ENCODE measurements around the gene ASH1L.
"Not testable (repeated sequence)": the region's sequence is repeated elsewhere in the genome, so short reads cannot be mapped to it uniquely, and the experiment has no call there.

The ASH1L gene

DNA sequence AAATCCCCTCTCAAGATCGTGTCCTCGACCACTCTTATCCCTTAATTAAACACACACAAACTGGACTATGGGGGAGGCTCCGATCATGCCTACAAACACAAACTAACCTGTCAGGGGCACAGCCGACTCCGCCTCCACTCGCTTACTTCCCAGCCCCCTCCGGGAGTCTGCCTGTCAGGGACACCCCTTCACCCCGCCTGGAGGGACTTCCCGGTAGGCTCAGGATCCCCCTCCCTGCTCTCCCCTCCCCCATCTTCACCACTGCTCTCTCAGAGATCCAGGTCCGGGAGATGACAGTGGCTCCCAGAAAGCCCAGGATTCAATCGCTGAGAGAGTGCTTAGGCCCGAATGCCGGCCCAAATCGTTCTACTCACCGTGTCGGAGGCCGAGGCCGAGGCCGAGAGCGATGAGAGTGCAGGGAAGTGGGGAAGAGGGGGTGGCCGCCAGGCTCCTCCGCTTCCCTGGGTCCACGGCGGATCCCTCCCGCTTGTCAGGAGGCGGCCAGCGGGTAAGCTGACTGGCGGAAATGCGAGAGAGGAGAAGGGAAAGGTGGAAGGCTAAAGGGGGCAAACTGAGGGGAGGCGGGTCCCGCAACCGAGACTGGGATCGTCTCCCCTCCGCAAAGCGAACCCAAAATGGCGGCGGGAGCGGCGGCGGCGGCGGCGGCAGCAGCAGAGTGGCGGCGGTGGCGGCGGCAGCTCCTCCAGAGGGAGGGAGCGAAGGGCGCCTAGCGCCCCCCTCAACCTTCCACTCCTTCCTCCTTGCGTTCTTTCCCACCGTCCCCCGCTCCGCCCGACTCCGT lies 623 bp downstream of the ASH1L start:
- DNase-seq, result peak; percentile 61

DNA sequence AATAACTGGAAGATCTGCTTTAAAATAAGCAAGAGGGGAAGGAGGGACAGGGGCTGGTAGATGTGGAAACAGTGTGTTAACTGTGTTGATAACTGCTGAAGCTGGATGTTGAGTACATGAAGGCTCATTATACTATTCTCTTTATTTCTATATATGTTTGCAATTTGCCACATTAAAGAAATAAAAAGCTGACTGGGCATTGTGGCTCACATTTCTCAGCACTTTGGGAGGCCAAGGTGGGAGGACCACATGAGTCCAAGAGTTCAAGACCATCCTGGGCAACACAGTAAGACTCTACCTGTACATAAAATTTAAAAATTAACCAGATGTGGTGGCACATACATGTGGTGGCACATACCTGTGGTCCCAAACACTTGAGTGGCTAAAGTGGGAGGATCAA lies 6.7 kb downstream of the ASH1L start:
- DNase-seq, result no peak

DNA sequence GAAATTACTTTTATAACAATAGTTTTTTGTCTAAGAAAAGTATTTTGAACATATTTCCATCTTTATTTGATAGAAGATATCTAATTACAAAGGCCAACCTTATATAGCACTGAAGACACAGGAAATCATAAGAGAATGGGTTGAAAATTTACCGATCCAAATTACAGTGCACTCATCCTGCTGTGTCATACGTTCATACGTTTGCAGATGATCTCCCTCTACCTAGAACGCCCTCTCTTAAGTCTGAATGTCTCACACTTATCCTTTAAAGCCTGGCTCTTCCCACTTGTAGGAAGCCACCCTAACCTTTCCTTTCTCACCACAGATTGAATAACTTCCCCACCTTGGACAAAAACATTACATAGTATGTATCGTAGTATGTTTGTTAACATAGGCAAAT lies 9.3 kb downstream of the ASH1L start:
- DNase-seq, result peak; percentile 11

DNA sequence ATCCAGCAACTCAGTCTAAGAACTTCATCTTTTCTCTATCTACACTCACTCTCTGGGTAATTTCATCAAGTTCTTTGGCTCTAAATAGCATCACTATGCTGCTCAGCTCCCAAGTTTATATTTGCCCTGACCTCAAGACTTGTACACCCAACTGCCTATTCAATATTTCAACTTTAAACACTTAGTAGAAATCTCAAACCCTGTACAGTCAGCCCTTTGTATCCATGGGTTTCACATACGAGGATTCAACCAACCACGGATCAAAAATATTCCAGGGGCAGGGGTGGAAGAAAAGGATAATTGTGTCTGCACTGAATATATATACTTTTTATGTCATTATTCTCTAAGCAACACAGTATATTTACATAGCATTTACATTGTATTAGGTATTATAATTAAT lies 13.9 kb downstream of the ASH1L start:
- DNase-seq, result no peak

DNA sequence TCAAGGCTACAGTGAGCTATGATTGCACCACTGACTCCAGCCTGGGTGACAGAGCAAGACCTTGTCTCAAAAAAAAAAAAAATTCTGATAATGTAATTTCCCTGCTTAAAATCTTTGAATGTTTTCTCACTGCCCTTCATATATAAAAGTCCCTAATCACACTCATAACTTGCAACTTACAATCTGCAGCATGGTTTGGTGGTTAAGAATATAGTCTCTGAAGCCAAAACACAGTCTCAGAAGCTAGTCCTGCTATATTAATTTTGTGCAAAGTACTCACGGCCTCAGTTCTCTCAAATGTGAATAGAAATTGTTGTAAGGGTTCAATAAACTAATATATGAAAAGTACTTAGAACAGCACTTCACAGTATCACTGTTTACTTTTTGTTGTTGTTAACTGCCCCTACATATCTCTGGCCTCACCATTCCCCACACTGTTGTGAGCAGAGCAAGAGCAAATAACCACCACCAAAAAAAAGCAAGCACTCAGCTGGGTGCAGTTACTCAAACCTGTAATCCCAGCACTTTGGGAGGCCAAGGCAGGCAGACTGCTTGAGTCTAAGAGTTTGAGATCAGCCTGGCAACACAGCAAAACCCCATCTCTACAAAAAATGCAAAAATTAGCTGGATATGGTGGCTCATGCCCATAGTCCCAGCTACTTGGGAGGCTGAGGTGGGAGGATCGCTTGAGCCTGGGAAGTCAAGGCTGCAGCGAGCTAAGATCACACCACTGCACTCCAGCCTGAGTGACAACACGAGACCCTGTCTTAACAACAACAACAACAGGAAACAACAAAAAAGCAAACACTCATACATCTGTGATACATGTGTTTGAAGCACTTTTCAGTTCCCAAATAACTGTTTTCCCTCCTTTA lies 22.4 kb downstream of the ASH1L start:
- DNase-seq, result no peak

DNA sequence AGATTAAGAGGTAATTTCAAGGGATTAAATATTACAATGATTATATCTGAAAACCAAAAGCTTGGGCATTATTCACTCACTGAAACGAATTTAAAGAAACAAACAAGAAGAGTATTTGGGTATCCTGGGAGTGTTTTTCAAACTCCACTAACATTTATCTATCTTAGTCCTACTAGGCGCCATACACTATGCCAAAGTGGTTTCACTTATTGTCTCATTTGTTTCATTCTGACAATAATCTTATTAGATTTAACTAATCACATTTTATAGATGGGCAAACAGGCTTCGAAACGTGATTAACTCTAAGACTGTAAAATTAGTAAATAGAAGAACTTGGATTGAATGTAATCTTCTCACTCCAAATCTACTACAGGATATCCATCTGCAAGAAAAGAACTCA lies 25.4 kb downstream of the ASH1L start:
- no peak for DNase-seq

DNA sequence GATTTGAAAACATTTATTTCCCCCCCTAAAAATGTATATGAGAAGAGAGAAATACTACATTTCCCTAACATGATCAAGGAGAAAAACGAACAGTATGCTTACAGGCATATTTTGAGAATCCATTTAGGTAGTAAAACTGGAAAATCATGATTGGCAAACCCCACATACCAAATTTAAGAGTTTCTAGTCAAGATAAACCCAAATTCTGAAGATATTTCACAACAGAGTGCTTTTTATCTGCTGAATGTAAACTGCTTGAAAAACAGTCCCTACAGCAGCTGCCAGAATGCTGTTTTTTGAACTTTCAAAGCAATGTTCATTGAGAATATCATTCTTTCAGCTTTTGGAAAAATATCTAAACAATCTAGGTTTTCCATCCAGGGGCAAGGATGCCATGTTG lies 31.0 kb downstream of the ASH1L start:
- DNase-seq, result no peak

DNA sequence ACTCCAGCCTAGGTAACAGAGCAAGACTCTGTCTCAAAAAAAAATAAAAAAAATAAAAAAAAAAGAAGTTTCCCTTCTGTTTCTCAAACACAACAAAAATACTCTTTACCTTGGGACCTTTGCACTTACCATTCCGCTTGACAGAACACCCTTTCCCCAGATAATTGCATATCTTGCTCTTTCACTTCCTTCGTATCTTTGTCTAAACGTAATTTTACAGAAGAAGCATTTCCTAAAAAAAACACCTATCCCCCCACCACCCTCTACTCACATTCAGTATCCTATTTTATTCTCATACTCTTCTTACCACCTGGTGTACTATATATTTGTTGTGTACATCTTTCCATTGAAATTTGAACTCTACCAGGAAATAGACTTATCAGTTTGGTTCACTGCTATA lies 32.7 kb downstream of the ASH1L start:
- no peak for DNase-seq

DNA sequence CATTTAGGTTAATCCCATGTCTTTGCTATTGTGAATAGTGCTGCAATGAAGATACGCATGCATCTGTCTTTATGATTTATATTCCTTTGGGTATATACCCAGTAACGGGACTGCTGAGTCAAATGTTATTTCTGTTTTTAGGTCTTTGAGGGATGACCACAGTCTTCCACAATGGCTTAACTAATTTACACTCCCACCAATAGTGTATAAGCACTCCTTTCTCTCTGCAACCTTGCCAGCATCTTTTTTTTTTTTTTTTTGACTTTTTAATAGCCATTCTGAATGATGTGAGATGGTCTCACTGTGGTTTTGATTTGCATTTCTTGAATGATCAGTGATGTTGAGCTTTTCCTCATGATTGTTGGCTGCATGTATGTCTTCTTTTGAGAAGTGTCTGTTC lies 33.5 kb downstream of the ASH1L start:
- no peak for DNase-seq

DNA sequence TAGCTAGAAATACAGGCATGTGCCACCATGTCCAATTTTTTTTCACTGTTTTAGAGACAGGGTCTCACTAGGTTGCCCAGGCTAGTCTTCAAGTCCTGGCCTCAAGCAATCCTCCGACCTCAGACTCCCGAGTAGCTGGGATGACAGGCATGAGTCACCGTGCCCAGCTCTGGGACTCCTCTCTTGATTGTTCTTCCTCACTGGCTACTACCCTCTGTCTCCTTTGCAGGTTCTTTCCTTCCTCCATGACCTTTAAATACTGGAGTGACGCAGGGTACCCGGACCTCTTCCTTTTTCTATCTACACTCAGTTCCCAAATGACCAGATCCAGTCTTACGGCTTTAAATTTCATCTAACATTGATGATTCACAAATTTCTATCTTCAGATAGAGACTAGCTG lies 34.9 kb downstream of the ASH1L start:
- DNase-seq, result no peak

DNA sequence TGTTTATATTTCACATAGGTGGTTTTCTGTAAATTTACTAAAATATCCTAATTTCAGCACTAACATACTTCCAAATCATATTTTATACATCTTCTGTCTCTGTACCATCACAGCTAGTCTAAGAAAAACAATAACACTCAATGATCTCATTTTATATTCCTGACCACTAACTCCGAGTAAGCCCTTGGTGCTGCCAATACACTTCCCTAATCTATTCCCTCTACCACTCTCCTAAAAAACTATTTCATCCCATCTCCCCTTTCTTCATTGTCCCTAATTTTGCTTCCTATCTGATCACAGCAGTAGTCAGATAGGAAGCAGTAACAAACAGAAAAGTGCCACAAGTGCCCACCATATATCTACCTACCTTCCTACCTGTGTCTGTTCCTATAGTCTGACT lies 36.2 kb downstream of the ASH1L start:
- no peak for DNase-seq

DNA sequence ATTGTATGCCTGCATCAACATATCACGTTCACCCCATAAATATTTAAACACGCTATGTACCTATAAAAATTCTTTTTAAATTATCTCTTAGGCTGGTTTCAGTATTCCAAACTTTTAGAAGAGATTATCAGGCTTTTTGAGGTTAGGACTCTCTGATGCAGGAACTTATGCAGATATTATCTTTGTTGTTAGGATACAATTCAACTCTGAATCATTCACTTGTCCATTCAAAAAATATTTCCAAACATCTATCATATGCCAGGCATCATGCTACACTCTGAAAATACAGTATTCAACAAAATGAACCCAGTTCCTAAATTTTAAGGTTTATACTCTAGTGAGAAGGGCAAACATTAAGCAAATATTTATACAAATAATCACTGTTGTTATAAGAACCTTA lies 40.5 kb downstream of the ASH1L start:
- no peak for DNase-seq

DNA sequence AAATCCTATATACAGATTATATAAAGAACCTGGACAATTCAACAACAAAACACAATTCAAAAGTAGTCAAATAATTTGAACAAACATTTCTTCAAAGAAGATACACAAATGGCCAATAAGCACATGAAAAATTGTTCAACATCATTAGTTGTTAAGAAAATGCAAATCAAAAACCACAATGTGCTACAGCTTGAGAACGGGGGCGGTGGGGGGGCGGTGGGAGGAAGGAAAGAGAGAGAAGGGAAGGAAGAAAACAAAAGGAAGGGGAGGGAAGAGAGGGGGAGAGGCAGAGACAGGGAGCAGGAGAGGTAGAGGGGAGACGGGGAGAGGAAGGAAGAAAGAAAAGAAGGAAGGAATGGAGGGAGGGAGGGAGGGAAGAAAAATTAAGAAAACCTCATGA lies 44.1 kb downstream of the ASH1L start:
- DNase-seq, result no peak

DNA sequence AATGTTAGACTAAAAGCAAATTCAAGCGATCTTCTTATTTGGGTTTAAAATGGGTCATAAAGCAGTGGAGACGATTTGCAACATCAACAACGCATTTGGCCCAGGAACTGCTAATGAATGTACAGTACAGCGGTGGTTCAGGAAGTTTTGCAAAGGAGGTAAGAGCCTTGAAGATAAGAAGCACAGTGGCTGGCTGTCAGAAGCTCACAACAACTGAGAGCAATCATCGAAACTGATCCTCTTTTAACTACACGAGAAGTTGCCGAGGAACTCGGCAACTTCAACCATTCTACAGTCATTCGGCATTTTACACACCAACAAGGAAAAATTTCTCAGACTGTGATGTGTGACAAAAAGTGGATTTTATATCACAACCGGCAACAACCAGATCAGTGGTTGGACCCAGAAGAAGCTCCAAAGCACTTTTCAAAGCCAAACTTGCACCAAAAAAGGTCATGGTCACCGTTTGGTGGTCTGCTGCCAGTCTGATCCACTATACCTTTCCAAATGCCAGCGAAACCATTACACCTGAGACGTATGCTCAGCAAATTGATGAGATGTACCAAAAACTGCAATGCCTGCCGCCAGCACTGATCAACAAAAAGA lies 47.9 kb downstream of the ASH1L start:
- no peak for DNase-seq

DNA sequence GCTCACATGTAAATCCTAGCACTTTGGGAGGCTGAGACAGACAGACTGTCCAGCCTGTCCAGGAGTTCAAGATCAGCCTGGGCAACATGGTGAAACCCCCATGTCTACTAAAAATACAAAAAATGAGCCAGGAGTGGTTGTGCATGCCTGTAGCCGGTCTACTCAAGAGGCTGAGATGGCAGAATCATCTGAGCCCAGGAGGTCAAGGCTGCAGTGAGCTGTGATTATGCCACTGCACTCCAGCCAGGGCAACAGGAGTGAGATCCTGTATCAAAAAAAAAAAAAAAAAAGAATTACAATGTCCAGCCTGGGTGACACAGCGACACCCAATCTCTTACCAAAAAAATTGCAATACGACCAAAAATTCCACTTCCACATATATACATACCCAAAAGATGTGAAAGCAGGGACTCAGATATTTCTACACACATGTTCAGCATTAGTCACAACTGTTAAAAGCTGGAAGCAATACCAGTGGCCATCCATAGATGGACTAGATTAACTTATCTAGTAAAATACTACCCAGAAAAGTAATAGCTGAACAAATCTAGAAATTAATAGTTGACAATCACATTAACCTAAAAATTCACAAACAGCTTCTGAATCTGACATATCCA lies 49.2 kb downstream of the ASH1L start:
- no peak for DNase-seq

DNA sequence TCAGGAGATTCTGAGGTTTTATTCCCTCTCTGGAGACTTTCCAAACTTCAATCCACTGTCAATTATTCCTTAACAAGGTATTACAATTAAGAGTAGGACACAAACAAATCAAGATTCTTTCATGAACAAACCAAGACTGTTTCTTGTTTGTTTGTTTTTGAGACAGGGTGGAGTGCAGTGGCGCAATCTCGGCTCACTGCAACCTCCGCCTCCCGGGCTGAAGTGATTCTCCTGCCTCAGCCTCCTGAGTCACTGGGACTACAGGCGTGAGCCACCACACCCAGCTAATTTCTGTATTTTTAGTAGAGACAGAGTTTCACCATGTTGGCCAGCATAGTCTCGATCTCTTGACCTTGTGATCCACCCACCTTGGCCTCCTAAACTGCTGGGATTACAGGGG lies 51.2 kb downstream of the ASH1L start:
- not testable (repeated sequence) for DNase-seq

DNA sequence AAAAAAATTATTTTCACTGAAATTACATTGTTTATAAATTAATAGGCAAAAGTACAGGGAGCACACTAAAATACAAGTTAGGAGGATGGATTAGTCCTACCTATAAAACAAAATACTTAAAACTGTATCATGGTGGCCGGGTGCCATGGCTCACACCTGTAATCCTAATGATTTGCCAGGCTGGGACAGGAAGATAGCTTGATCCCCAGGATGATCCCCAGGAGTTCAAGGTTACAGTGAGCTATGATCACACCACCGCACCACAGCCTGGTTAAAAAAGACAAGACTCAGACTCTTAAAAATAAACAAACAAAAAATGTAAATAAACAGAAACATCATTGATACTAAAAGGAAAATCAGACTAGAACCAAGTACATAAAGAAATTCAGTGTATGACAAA lies 53.5 kb downstream of the ASH1L start:
- no peak for DNase-seq

DNA sequence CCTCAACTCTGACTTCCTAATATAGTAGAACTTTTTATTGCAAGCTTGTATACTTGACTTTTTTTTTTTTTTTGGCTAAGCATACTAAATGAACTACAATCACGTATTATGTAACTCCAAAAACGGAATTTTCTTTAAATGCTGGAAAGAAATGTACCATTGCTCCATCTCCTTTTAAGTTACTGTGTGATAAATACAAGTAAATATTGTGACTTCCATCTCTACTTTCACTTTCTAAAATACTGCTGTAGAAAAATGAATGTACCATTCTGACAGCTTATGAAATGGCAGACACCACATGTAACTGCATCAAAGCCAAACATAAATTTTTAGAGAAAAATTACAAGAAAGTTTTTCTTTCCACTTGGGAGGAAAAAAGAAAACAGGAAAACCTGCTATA lies 54.7 kb downstream of the ASH1L start:
- DNase-seq, result no peak

DNA sequence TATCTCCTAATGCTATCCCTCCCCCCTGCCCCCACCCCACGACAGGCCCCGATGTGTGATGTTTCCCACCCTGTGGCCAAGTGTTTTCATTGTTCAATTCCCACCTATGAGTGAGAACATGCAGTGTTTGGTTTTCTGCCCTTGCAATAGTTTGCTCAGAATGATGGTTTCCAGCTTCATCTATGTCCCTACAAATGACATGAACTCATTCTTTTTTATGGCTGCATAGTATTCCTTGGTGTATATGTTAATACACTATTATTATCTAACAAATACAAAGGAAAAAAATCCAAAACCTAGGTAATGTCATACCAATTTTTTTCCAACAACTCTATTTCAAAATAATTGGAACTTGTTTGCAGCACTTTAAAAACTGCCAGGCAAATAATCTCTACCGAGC lies 56.6 kb downstream of the ASH1L start:
- DNase-seq, result not testable (repeated sequence)

DNA sequence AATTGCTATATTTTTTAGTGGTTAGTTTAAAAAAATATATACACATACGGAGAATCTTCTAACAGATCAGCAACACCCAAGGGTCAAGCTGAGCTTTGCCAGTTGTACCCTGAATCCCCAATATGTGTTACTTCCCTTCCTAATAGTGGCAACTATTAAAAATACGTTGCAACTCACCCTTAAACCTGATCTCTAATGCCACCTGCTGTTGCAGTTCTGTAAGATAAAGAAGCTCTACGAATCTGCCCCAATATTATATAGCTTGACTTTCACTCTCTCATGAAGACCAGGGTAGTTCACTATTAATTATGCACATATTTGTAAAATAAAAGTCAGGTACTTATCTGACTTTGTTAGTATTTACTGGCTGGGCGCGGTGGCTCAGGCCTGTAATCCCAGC lies 58.4 kb downstream of the ASH1L start:
- peak; percentile 37 for DNase-seq

DNA sequence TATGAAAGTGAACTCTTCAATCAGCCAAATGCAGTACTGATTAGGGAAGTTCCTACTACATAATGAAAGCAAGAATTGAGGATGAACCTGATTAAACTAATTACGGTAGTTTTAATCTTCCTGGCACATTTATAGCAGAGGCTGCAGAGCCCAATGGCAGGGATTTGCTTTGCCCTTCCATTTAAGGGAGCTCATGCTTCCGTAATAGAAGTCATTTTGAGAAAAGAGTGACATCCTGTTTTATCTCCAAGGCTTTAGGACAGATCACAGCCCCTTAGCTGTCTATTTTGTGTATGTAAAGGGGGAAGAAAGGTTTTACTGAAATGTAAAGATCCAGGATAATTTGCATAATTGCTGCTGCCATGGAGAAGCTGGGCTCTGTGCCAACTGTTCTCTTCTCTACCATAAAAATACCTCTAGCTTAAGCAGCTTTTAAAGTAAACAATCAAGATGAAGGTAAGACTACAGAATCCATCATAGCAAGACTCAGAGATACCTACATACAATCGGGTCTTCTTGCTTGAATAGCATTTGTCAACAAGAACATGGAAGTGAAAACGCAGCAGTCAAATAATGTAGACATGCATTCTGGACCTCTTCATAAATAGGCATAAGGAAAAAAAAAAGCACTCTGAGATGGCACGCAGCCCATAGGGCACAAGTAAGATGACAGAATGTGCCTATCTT lies 62.5 kb downstream of the ASH1L start:
- DNase-seq, result peak; percentile 96

DNA sequence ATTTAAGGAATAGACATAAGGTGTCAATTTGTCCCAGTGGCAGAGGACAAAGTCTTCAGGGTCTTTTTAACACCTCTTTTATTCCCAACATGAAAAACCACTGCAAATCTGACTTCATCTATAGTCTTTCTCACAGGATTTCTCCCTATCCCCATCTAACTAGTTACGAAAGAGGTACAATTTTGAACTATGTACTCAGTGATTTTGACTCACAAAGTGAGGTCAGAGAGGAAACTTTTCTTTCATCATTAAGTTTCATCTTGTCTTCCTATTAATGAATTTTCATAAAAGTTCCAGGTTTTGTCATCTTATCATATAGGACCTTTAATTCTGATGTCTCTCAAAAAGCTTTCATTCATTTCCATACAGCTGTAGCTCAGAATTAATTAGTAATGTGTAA lies 63.3 kb downstream of the ASH1L start:
- no peak for DNase-seq

DNA sequence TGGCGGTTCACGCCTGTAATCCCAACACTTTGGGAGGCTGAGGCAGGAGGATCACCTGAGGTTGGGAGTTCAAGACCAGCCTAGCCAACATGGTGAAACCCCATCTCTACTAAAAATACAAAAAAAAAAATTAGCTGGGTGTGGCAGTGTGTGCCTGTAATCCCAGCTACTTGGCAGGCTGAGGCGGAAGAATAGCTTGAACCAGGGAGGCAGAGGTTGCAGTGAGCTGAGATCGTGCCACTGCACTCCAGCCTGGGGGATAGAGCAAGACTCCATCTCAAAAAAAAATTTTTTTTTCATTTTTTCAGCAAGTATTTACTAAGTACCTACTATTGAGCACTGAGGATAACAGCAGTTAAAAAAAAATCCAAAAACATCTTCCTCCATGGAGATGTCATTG lies 69.0 kb downstream of the ASH1L start:
- not testable (repeated sequence) for DNase-seq

Data from NCI-H69 (cell line).